ENCODE results near the gene NLGN4Y.

DNA sequence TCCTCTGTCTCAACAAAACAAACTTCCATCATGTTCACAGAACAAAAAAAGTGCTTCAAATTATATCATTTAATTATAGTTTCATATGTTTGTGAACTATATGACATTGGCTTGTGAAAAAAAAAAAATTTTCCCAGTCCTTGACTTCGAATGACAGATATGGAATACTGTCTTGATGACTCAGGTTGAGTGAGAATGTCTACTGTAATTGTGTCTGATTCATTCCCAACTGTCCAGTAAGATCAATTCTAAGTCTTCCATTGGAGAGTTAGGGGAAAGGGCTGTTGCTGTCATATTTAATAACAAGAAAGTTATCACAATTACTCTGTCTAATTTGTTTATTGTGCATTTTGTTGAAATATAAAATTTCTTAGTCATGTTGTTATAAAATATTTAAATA lies 34.1 kb upstream of the NLGN4Y start:
- TF ChIP-seq, protein P1, sequence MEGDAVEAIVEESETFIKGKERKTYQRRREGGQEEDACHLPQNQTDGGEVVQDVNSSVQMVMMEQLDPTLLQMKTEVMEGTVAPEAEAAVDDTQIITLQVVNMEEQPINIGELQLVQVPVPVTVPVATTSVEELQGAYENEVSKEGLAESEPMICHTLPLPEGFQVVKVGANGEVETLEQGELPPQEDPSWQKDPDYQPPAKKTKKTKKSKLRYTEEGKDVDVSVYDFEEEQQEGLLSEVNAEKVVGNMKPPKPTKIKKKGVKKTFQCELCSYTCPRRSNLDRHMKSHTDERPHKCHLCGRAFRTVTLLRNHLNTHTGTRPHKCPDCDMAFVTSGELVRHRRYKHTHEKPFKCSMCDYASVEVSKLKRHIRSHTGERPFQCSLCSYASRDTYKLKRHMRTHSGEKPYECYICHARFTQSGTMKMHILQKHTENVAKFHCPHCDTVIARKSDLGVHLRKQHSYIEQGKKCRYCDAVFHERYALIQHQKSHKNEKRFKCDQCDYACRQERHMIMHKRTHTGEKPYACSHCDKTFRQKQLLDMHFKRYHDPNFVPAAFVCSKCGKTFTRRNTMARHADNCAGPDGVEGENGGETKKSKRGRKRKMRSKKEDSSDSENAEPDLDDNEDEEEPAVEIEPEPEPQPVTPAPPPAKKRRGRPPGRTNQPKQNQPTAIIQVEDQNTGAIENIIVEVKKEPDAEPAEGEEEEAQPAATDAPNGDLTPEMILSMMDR (IDR thresholded peaks at IDR 0.05) = no peak
- TF ChIP-seq EZH2 (IDR thresholded peaks at IDR 0.05) (no peak), EZH2phosphoT487 (IDR thresholded peaks at IDR 0.05) (no peak)

Data from neural progenitor cell (in vitro differentiated cells).